ENCODE data around the gene PRPF4.

GRCh38 chr9:113255438-113255837 is 20.0 kb upstream of the PRPF4 start:
- TF ChIP-seq CTCF (IDR thresholded peaks at IDR 0.05) (no peak), POLR2A (IDR thresholded peaks at IDR 0.05) (no peak)
